Muscle layer of duodenum (tissue), 2 donors: ENCODE data around the gene SBNO1.

Experiments used
- H3K27ac ChIP-seq: one replicate; pipeline ENCODE4 v1.7.0; 2013; ENCODE audit warnings: mild to moderate bottlenecking, low read length
- H3K27me3 ChIP-seq: one replicate; pipeline ENCODE4 v1.7.0; 2013; ENCODE audit warnings: low read depth, mild to moderate bottlenecking, control low read depth, low read length
- H3K36me3 ChIP-seq, 2 donors: one replicate each; pipeline ENCODE4 v1.7.0; 2013; ENCODE audit warnings: low read length in 2 of 2, control low read depth in 1 of 2, mild to moderate bottlenecking in 1 of 2; ENCODE audit not compliant: insufficient read depth in 2 of 2, control insufficient read depth in 1 of 2
- H3K4me1 ChIP-seq, 2 donors: one replicate each; pipeline ENCODE4 v1.7.0; 2013; ENCODE audit warnings: low read length in 2 of 2, mild to moderate bottlenecking in 2 of 2, control low read depth in 1 of 2, moderate library complexity in 1 of 2; ENCODE audit not compliant: insufficient read depth in 2 of 2, control insufficient read depth in 1 of 2
- H3K4me3 ChIP-seq, 2 donors: one replicate each; pipeline ENCODE4 v1.7.0; 2013; ENCODE audit warnings: low read length in 2 of 2, low read depth in 1 of 2, mild to moderate bottlenecking in 1 of 2
- H3K9me3 ChIP-seq, 2 donors: one replicate each; pipeline ENCODE4 v1.7.0; 2013; ENCODE audit warnings: low read length in 2 of 2, control low read depth in 1 of 2, mild to moderate bottlenecking in 1 of 2; ENCODE audit not compliant: control insufficient read depth in 1 of 2
- donor health status: healthy.

Gene SBNO1

DNA sequence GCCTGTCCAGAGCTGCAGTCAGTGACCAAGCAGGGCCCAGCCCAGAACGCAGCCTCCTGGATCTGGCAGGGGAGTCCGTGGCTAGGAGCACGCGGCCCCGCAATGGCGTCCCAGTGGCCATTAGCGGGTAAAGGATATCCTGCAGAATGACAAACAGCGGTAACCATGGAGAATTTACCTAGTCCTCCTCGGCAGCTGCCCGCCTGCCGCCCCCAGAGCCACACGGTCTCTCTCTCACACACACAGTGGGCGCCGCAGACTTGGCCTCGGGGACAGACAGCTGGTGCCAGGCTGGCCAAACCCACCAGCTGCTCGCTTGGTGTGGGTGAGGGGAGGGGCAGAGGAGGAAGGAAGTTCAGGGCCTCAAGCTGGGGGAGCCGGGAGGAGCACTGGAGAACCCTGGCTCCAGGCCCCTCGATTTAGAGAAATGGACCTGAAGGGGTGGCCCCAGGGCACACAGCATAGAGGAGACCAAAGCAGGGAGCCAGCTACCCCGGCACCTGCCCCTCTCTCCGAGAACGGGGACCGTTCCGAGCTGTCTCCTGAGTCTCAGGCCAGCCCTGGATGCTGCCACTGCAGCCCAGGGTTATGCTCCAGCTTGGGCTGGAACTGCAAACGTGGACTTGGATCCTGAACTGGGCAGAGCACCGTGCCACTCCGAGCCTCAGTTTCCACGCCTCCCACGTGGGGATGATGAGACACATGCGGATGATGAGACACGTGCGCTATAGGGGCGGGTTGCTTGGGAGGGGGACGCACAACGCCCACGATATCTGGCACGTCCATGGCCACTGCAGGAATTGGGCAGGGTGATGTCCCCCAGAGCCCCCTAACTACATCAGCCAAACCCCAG lies 96.4 kb downstream of the SBNO1 start:
- no peaks in the 10 kb centered on the region for H3K27me3 ChIP-seq
- peaks cover 2 to 35% of the 10 kb centered on the region in 2 donors for H3K36me3 ChIP-seq
- peak overlapping the region in 1 of 2 donors; percentile 19 for H3K4me3 ChIP-seq
- H3K27ac ChIP-seq = peak overlapping the region; percentile 39
- H3K9me3 ChIP-seq = no peaks in the 10 kb centered on the region
- H3K4me1 ChIP-seq = peaks cover 0 to 36% of the 10 kb centered on the region in 2 donors

- H3K27me3 ChIP-seq = no peaks in the 10 kb centered on the region
- H3K27ac ChIP-seq = peak overlapping the region; percentile 39
- H3K4me3 ChIP-seq = no peak overlapping the region
- peaks cover 4 to 36% of the 10 kb centered on the region in 2 donors for H3K36me3 ChIP-seq
- no peaks in the 10 kb centered on the region for H3K9me3 ChIP-seq
- H3K4me1 ChIP-seq = peaks cover 0 to 35% of the 10 kb centered on the region in 2 donors
Measured at GRCh38 chr12:123267335-123267920, 97.2 kb downstream of the SBNO1 start.

DNA sequence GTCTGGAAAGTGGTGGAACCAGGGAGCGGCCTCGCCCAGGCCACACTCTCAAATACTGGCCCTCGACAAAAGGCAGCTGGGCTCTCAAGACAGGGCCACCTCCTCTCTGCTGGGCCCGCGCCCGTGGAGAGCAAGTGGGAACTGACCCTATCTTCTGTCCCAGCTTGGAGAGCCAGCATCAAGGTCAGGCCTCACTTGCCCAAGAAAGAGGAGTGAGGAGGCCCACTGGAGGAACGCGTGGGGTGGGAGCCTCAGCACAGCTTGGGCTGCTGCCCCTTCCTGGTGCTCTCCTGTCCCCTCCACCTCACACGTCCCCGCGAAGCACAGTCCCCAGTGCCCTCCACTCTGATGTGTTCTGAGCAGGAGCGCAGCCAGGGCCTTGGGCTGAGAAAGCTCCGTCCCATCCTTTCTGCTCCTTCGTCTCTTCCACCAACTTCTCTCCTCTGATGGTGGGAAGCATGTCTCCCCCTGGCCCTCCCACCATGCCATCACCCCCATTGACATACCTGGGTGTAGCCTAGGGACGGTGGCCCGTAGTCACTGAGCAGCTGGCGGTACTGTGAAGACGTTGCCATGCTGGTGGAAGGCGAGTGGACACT lies 97.9 kb downstream of the SBNO1 start:
- H3K4me3 ChIP-seq = no peak overlapping the region
- H3K27ac ChIP-seq = no peak overlapping the region
- H3K9me3 ChIP-seq = no peaks in the 10 kb centered on the region
- H3K36me3 ChIP-seq = peaks cover 8 to 37% of the 10 kb centered on the region in 2 donors
- no peaks in the 10 kb centered on the region for H3K27me3 ChIP-seq
- peaks cover 0 to 30% of the 10 kb centered on the region in 2 donors for H3K4me1 ChIP-seq

DNA sequence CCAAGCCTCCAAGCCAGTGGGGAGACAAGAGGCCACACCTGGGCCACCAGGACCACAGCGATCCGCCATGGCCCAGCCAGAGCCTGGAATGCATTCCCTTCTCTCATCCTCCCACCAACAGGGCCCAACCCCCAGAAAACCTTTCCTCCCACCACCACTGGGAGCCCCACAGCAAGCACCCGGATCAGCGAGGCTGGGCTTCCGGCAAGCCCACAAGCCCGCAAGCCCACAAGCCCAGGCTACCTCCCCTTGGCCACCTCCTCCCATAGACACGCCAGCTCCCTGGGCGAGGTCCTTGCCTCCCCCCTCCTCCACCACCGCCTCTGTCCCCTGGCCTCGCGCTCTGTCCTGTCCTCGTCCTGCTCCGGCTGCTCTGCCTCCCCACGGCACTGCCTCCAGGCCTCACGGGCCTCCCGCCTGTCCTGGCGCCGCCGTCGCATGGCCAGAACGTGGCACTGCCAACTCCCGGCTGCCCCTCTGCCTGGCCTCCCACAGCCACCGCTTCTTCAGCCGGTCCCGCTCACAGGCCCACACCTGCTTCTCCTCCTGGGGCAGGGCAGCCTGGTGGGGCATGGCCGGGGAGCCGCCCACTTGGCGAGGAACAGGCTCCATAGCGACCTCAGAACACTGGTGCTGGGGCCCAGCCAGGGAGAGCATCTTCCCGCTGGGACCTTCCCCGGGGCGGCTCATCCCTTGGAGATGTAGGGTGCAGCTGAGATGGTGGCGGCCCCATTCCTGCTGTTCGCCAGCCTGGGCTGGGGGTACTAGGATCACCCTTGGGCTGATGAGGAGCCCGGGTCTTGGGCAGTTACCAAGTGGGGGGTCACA lies 98.6 kb downstream of the SBNO1 start:
- H3K9me3 ChIP-seq = no peaks in the 10 kb centered on the region
- H3K27me3 ChIP-seq = no peaks in the 10 kb centered on the region
- H3K4me3 ChIP-seq = no peak overlapping the region
- peaks cover 0 to 30% of the 10 kb centered on the region in 2 donors for H3K4me1 ChIP-seq
- peaks cover 15 to 44% of the 10 kb centered on the region in 2 donors for H3K36me3 ChIP-seq
- no peak overlapping the region for H3K27ac ChIP-seq

- no peaks in the 10 kb centered on the region for H3K9me3 ChIP-seq
- no peaks in the 10 kb centered on the region for H3K27me3 ChIP-seq
- H3K4me3 ChIP-seq = no peak overlapping the region
- H3K27ac ChIP-seq = no peak overlapping the region
- H3K4me1 ChIP-seq = peaks cover 0 to 20% of the 10 kb centered on the region in 2 donors
- H3K36me3 ChIP-seq = peaks cover 25 to 49% of the 10 kb centered on the region in 2 donors
Measured at GRCh38 chr12:123264642-123265041, 100.0 kb downstream of the SBNO1 start.

DNA sequence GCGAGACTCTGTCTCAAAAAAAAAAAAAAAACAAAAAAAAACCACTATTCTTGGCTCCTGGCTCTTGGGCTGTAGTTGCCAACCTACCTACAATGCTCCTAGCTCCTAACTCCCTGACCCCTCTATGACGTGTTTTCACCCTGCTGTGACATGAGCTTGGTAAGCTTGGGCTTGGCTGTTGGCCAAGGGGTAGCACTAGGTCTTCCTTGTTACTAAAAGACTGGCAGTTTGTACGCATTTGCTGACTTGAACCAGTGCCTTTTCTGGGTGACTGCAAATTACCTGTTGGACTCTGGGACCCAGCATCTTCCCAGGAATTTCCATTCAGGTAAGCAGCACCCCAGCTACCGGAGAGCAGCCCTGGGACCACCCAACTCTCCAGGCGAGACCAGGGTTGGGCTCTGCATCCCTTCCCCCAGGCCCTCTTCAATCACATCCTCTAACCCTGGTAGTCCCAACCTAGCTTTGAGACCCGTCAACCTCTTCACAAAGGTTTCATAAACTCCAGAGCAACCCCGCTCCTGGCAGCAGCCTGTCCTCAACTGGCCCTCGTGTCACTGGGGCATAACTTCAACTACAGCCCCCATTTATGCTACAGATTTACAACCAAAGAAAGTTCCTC lies 101.3 kb downstream of the SBNO1 start:
- Histone ChIP-seq H3K27me3 (no peaks in the 10 kb centered on the region), H3K36me3 (peaks cover 35 to 61% of the 10 kb centered on the region in 2 donors), H3K4me1 (peaks cover 0 to 6% of the 10 kb centered on the region in 2 donors), H3K4me3 (no peak overlapping the region), H3K9me3 (no peaks in the 10 kb centered on the region), H3K27ac (no peak overlapping the region)

DNA sequence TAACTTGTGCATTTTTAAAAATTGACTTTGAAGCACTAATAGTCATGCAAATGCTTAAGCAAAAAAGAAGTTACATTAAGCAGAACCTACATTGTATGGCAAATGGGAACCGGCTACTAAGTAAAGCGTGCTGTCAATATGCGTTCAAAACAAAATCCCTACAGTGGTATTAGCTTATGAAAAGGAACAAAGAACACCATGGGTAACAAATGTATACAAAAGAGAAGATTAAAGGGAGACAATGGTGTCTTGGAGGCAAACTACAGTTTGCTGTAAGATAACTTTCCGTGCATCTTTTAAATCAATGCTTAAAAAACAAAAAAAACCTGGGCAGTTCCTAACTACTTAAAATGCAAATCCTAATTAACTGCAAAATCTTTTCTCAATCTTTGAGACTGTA lies 103.5 kb downstream of the SBNO1 start:
- H3K4me1 ChIP-seq = no peaks in the 10 kb centered on the region
- no peaks in the 10 kb centered on the region for H3K27me3 ChIP-seq
- H3K27ac ChIP-seq = no peak overlapping the region
- H3K4me3 ChIP-seq = no peak overlapping the region
- H3K9me3 ChIP-seq = no peaks in the 10 kb centered on the region
- H3K36me3 ChIP-seq = peaks cover 41 to 73% of the 10 kb centered on the region in 2 donors

DNA sequence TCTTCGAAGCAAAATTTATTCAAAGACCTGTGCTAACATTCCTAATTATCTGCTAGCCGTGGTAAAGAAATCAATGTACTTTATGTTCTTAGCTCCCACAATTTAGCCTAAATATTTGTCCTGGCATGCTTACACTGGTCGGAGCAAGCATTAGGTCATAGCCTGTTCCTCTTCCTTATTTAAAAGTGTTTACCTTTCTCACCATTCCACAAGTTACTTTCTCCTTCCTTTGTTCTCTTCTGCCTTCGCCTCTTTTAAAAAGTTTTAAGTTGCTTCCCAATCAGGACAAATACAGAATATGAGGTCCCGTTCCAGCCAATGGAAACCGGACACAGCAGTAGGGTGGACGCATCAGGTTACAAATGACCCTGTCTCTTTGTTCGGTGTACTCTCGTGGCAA lies 104.6 kb downstream of the SBNO1 start:
- Histone ChIP-seq H3K27me3 (no peaks in the 10 kb centered on the region), H3K36me3 (peaks cover 45 to 76% of the 10 kb centered on the region in 2 donors), H3K4me3 (no peak overlapping the region), H3K27ac (no peak overlapping the region), H3K4me1 (no peaks in the 10 kb centered on the region), H3K9me3 (no peaks in the 10 kb centered on the region)

DNA sequence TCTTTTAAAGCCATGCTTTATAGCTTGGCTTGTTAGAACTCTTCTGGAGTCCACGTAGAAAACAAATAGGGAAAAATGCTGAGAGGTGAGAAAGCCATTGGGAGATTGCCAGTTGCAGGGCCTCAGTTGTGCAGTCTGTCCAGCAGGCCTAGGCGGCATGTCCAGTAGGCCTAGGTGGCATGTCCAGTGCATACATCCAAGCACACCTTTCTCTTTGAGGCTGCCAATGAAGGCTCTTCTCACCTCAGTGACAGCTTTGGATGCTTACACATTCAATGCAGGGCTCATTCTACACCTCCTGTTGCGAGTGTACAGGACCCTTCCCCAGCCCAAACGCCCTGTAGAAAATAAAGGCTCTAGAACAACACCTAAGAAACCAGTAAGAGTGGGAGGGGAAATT lies 106.1 kb downstream of the SBNO1 start:
- no peaks in the 10 kb centered on the region for H3K27me3 ChIP-seq
- peaks cover 50 to 79% of the 10 kb centered on the region in 2 donors for H3K36me3 ChIP-seq
- no peak overlapping the region for H3K4me3 ChIP-seq
- no peaks in the 10 kb centered on the region for H3K9me3 ChIP-seq
- no peak overlapping the region for H3K27ac ChIP-seq
- no peaks in the 10 kb centered on the region for H3K4me1 ChIP-seq

GRCh38 chr12:123254853-123255446 lies 109.7 kb downstream of the SBNO1 start:
- Histone ChIP-seq H3K4me3 (no peak overlapping the region), H3K36me3 (peaks cover 27 to 56% of the 10 kb centered on the region in 2 donors), H3K4me1 (peaks cover 0 to 12% of the 10 kb centered on the region in 2 donors), H3K27ac (no peak overlapping the region), H3K9me3 (no peaks in the 10 kb centered on the region), H3K27me3 (no peaks in the 10 kb centered on the region)
